GM12878 (cell line): ENCODE data around the gene NFATC1. TPM values are rescaled to one million over a fixed set of nuclear protein-coding genes. Genes with fewer than 3 reads are reported as not detected.

Experiments used
- ATAC-seq: fragments of 200-7000 bp; cut with Tn5 transposase; 3 replicates; pipeline ENCODE4 v1.9.1; 2020; ENCODE audit warnings: mild to moderate bottlenecking, moderate library complexity
- BruUV-seq: library from RNA; stranded (reverse); fragments of 400-500 nt; replicated peaks from 2 replicates; lab custom pipeline; 2021; lab: Mats Ljungman, UMichigan
- CTCF ChIA-PET: fragments of 300-600 bp; sonication (Branson Sonifier 250); formaldehyde crosslinking; extraction: SDS; loops from one replicate; lab custom pipeline; 2021; ENCODE audit warnings: inconsistent platforms; lab: Yijun Ruan, JAX
- POLR2A ChIA-PET: fragments of 350-600 bp; formaldehyde crosslinking; extraction: SDS; loops from one replicate; lab custom pipeline; 2021; ENCODE audit warnings: inconsistent platforms; lab: Charles Lee
- RAD21 ChIA-PET: fragments of 300-600 bp; sonication (Branson Sonifier 250); formaldehyde crosslinking; loops from one replicate; lab custom pipeline; 2023; ENCODE audit warnings: antibody characterized with exemption; ENCODE audit not compliant: unreplicated experiment; lab: Charles Lee
- SMC1A ChIA-PET: fragments of 300-600 bp; sonication (Branson Sonifier 250); formaldehyde crosslinking; loops from one replicate; lab custom pipeline; 2023; ENCODE audit not compliant: unreplicated experiment, uncharacterized antibody; lab: Charles Lee
- DNase-seq: peaks from one replicate; pipeline ENCODE4 v3.0.0-alpha.2; 2011; ENCODE audit warnings: low read depth, low spot score
- FAIRE-seq: peaks from 3 replicates; lab custom pipeline; 2011; peaks lifted over from hg19 to GRCh38; lab: Jason Lieb, UNC
- H2AFZ ChIP-seq: 2 replicates; pipeline ENCODE4 v1.6.0; 2011; ENCODE audit warnings: low read depth, low read length, control low read depth; ENCODE audit not compliant: control insufficient read depth
- H3K27ac ChIP-seq: 2 replicates; pipeline ENCODE4 v1.5.1; 2011; ENCODE audit warnings: control low read depth; ENCODE audit not compliant: control insufficient read depth, insufficient read depth
- H3K27me3 ChIP-seq, 2 experiments: replicated peaks in 1 of 2; 2 replicates each; pipeline versions ENCODE4 v1.6.0 to v1.6.1; 2011; ENCODE audit warnings: low read length in 1 of 2; ENCODE audit not compliant: control insufficient read depth in 2 of 2, insufficient read depth in 2 of 2
- H3K36me3 ChIP-seq, 2 experiments: 2 replicates each; pipeline ENCODE4 v1.5.1; 2011; ENCODE audit warnings: low read length in 1 of 2; ENCODE audit not compliant: control insufficient read depth in 2 of 2, insufficient read depth in 2 of 2
- H3K4me1 ChIP-seq: 2 replicates; pipeline ENCODE4 v1.6.1; 2011; ENCODE audit warnings: mild to moderate bottlenecking, low read length, moderate library complexity, mixed read lengths; ENCODE audit not compliant: control insufficient read depth, insufficient read depth
- H3K4me2 ChIP-seq: 2 replicates; pipeline ENCODE4 v1.6.0; 2011; ENCODE audit warnings: control low read depth; ENCODE audit not compliant: control insufficient read depth, insufficient read depth
- H3K4me3 ChIP-seq: fragments of 200-600 bp; sonication (generic); 2 replicates; pipeline ENCODE4 v1.5.1; 2016
- H3K79me2 ChIP-seq: 2 replicates; pipeline ENCODE4 v1.6.0; 2011; ENCODE audit warnings: low read length; ENCODE audit not compliant: control insufficient read depth, insufficient read depth
- H3K9ac ChIP-seq: 2 replicates; pipeline ENCODE4 v1.8.0; 2011; ENCODE audit warnings: low read length, control low read depth, mixed read lengths; ENCODE audit not compliant: control insufficient read depth, insufficient read depth
- H3K9me3 ChIP-seq: replicated peaks from 3 replicates; pipeline ENCODE4 v1.5.1; 2011; ENCODE audit warnings: mild to moderate bottlenecking, low read length; ENCODE audit not compliant: control insufficient read depth, insufficient read depth
- H4K20me1 ChIP-seq: 2 replicates; pipeline ENCODE4 v1.6.0; 2011; ENCODE audit not compliant: control insufficient read depth, insufficient read depth
- CREM ChIP-seq: IDR thresholded peaks from 2 replicates; pipeline ENCODE4 v1.6.1; 2014; ENCODE audit warnings: antibody characterized with exemption, low read depth
- ESRRA ChIP-seq: IDR thresholded peaks from 2 replicates; pipeline ENCODE4 v1.6.1; 2012; ENCODE audit warnings: mild to moderate bottlenecking, low read length, improper control_type of control experiment
- HCFC1 ChIP-seq: fragments of 150-350 bp; IDR thresholded peaks from 2 replicates; pipeline ENCODE4 v1.6.1; 2014; ENCODE audit warnings: low read length
- MTA3 ChIP-seq: IDR thresholded peaks from 2 replicates; pipeline ENCODE4 v1.6.1; 2012; ENCODE audit warnings: low read length, inconsistent platforms, borderline replicate concordance
- NBN ChIP-seq: fragments of 450-650 bp; IDR thresholded peaks from 2 replicates; pipeline ENCODE4 v1.6.1; 2016
- NFYA ChIP-seq: IDR thresholded peaks from 2 replicates; pipeline ENCODE4 v1.6.1; 2011; ENCODE audit warnings: low read depth, mild to moderate bottlenecking, low read length, improper control_type of control experiment, borderline replicate concordance
- SMAD5 ChIP-seq: IDR thresholded peaks from 2 replicates; pipeline ENCODE4 v1.6.1; 2016; ENCODE audit warnings: antibody characterized with exemption, low read depth
- SMARCA5 ChIP-seq: fragments of 450-650 bp; IDR thresholded peaks from 2 replicates; pipeline ENCODE4 v1.6.1; 2017; ENCODE audit warnings: mild to moderate bottlenecking
- ZBED1 ChIP-seq: IDR thresholded peaks from 2 replicates; pipeline ENCODE4 v1.6.1; 2016; ENCODE audit warnings: borderline replicate concordance
- WGBS: methylation state at CpG from one replicate; pipeline ENCODE4 v1.1.6; 2016; ENCODE audit warnings: low lambda C conversion rate; ENCODE audit not compliant: insufficient replicate concordance, insufficient coverage; ENCODE audit errors: missing lambda C conversion rate; 5-methylcytosine and 5-hydroxymethylcytosine counted together
- in situ Hi-C: fragments of 300-500 bp; cut with MboI; formaldehyde crosslinking; loops from 9 replicates; pipeline ENCODE4 v1.14.3; 2018; ENCODE audit warnings: mixed read lengths
- intact Hi-C: fragments of 100-400 bp; cut with micrococcal nuclease; formaldehyde crosslinking; loops from one replicate; pipeline ENCODE4 v1.14.2; 2022; ENCODE audit not compliant: unreplicated experiment
- polyA plus RNA-seq, 11 experiments: library from polyadenylated mRNA; depleted of rRNA in 4 of 11; unstranded in 6 of 11; stranded (reverse) in 5 of 11; fragments of >200 nt; fragmentation: Nextera tagmentation in 4 of 11; fragmentation: Illumina TruSeq in 1 of 11; extraction: Ambion mirVana in 4 of 11; extraction: Trizol in 1 of 11; gene quantifications; 1 replicate in 1 of 11; 2 replicates in 10 of 11; pipeline versions ENCODE4 v1.2.1 to v1.2.3, GENCODE V29; 2011 to 2016; ENCODE audit warnings: inconsistent platforms in 2 of 11, missing spikeins in 2 of 11, low read depth in 1 of 11
- total RNA-seq, 4 experiments: library from RNA; depleted of rRNA in 3 of 4; stranded (reverse); fragments of >200 nt in 3 of 4; fragmentation: Illumina TruSeq in 1 of 4; extraction: Trizol in 1 of 4; gene quantifications; 2 replicates each; pipeline versions ENCODE4 v1.2.1 to v1.2.3, GENCODE V29; 2013 to 2021
- TF ChIP-seq, protein P1 (sequence below): fragments of 450-650 bp; IDR thresholded peaks from 2 replicates; pipeline ENCODE4 v1.6.1; 2017; ENCODE audit warnings: borderline replicate concordance
- TF ChIP-seq, protein P2 (sequence below): IDR thresholded peaks from 2 replicates; pipeline ENCODE4 v1.6.1; 2011; ENCODE audit warnings: borderline replicate concordance, low read depth, mild to moderate bottlenecking, moderate library complexity, mixed read lengths, low read length; ENCODE audit not compliant: insufficient read depth; ENCODE audit errors: extremely low read length
- TF ChIP-seq, protein P3 (sequence below): fragments of 150-350 bp; IDR thresholded peaks from 2 replicates; pipeline ENCODE4 v1.6.1; 2014; ENCODE audit warnings: mild to moderate bottlenecking, low read depth, low read length
- TF ChIP-seq, protein P4 (sequence below): fragments of 450-650 bp; IDR thresholded peaks from 2 replicates; pipeline ENCODE4 v1.6.1; 2017; ENCODE audit warnings: low read depth, mild to moderate bottlenecking, moderate library complexity
- TF ChIP-seq, protein P5 (sequence below): fragments of 450-650 bp; IDR thresholded peaks from 2 replicates; pipeline ENCODE4 v1.6.1; 2017; ENCODE audit warnings: mild to moderate bottlenecking, low read depth, inconsistent platforms; ENCODE audit not compliant: poor library complexity, severe bottlenecking
- TF ChIP-seq, protein P6 (sequence below): fragments of 450-650 bp; IDR thresholded peaks from 2 replicates; pipeline ENCODE4 v1.6.1; 2018; ENCODE audit warnings: mild to moderate bottlenecking, low read depth, moderate library complexity; ENCODE audit not compliant: partially characterized antibody

Gene NFATC1
- total and polyA plus RNA-seq, 10 of the 15 experiments (the other 5 are each of a cell fraction or from before 2014, with no cell fraction given), result 0.84 to 20.8 (median 5.1) TPM

DNA sequence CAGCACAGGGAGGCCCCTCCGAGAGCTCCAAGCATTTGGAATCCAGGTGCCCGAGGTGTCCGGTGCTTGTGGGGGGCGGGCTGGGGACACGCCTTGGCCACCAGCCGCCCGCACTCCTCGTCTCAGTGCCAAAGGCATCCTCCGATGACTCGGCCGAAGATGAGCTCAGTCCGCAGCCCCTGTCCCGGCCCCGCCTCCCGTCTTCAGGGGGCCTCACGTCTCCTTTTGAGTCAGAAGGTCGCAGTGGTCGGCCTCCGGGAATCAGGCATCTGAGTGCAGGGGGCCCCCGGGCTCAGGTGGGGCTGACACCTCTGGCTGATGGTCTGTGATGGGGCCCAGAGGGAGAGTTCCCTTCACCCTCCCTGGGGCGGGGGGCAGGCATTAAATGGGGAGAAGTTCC, 74.8 kb downstream of the NFATC1 start:
- no peak overlapping the region for H3K9ac ChIP-seq
- SMC1A ChIA-PET, result no interaction called here
- no peak overlapping the region for H3K4me3 ChIP-seq
- no peaks in the 10 kb centered on the region for H3K27me3 ChIP-seq
- no peak for FAIRE-seq
- BruUV-seq, result no TSS peak
- H3K9me3 ChIP-seq, result peaks cover 2% of the 10 kb centered on the region; the same call in 1 of the 3 replicates
- no peak overlapping the region for H3K4me2 ChIP-seq
- in situ Hi-C loops, result no loop called here
- DNase-seq, result no peak
- no peaks in the 10 kb centered on the region; a peak in 1 of 4 replicates for H3K36me3 ChIP-seq
- intact Hi-C loops, result no loop called here
- H3K27ac ChIP-seq, result no peak overlapping the region
- H3K79me2 ChIP-seq, result no peaks in the 10 kb centered on the region
- RAD21 ChIA-PET, result no interaction called here
- WGBS, result 91% methylated on average over 12 of the region's 21 CpGs
- POLR2A ChIA-PET, result no interaction called here
- peaks cover 12% of the 10 kb centered on the region for H3K4me1 ChIP-seq
- H2AFZ ChIP-seq, result no peak overlapping the region
- CTCF ChIA-PET, result interaction anchor here (1.0 kb wide), 1 partner anchor 91 kb away, joined by 3 read pairs; no protein-coding TSS in a partner anchor
- no peaks in the 10 kb centered on the region for H4K20me1 ChIP-seq
- no peak for ATAC-seq
- TF ChIP-seq SMARCA5 (no peak), MTA3 (no peak), HCFC1 (no peak), ESRRA (no peak), ZBED1 (no peak), SMAD5 (no peak), CREM (no peak), NFYA (no peak), NBN (no peak)
- TF ChIP-seq, protein P1, sequence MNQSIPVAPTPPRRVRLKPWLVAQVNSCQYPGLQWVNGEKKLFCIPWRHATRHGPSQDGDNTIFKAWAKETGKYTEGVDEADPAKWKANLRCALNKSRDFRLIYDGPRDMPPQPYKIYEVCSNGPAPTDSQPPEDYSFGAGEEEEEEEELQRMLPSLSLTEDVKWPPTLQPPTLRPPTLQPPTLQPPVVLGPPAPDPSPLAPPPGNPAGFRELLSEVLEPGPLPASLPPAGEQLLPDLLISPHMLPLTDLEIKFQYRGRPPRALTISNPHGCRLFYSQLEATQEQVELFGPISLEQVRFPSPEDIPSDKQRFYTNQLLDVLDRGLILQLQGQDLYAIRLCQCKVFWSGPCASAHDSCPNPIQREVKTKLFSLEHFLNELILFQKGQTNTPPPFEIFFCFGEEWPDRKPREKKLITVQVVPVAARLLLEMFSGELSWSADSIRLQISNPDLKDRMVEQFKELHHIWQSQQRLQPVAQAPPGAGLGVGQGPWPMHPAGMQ, result no peak
- TF ChIP-seq, protein P2, sequence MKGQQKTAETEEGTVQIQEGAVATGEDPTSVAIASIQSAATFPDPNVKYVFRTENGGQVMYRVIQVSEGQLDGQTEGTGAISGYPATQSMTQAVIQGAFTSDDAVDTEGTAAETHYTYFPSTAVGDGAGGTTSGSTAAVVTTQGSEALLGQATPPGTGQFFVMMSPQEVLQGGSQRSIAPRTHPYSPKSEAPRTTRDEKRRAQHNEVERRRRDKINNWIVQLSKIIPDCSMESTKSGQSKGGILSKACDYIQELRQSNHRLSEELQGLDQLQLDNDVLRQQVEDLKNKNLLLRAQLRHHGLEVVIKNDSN, result no peak
- TF ChIP-seq, protein P3, sequence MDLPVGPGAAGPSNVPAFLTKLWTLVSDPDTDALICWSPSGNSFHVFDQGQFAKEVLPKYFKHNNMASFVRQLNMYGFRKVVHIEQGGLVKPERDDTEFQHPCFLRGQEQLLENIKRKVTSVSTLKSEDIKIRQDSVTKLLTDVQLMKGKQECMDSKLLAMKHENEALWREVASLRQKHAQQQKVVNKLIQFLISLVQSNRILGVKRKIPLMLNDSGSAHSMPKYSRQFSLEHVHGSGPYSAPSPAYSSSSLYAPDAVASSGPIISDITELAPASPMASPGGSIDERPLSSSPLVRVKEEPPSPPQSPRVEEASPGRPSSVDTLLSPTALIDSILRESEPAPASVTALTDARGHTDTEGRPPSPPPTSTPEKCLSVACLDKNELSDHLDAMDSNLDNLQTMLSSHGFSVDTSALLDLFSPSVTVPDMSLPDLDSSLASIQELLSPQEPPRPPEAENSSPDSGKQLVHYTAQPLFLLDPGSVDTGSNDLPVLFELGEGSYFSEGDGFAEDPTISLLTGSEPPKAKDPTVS, result no peak
- TF ChIP-seq, protein P4, sequence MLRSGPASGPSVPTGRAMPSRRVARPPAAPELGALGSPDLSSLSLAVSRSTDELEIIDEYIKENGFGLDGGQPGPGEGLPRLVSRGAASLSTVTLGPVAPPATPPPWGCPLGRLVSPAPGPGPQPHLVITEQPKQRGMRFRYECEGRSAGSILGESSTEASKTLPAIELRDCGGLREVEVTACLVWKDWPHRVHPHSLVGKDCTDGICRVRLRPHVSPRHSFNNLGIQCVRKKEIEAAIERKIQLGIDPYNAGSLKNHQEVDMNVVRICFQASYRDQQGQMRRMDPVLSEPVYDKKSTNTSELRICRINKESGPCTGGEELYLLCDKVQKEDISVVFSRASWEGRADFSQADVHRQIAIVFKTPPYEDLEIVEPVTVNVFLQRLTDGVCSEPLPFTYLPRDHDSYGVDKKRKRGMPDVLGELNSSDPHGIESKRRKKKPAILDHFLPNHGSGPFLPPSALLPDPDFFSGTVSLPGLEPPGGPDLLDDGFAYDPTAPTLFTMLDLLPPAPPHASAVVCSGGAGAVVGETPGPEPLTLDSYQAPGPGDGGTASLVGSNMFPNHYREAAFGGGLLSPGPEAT, result no peak
- TF ChIP-seq, protein P5, sequence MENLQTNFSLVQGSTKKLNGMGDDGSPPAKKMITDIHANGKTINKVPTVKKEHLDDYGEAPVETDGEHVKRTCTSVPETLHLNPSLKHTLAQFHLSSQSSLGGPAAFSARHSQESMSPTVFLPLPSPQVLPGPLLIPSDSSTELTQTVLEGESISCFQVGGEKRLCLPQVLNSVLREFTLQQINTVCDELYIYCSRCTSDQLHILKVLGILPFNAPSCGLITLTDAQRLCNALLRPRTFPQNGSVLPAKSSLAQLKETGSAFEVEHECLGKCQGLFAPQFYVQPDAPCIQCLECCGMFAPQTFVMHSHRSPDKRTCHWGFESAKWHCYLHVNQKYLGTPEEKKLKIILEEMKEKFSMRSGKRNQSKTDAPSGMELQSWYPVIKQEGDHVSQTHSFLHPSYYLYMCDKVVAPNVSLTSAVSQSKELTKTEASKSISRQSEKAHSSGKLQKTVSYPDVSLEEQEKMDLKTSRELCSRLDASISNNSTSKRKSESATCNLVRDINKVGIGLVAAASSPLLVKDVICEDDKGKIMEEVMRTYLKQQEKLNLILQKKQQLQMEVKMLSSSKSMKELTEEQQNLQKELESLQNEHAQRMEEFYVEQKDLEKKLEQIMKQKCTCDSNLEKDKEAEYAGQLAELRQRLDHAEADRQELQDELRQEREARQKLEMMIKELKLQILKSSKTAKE, result no peak
- TF ChIP-seq, protein P6, sequence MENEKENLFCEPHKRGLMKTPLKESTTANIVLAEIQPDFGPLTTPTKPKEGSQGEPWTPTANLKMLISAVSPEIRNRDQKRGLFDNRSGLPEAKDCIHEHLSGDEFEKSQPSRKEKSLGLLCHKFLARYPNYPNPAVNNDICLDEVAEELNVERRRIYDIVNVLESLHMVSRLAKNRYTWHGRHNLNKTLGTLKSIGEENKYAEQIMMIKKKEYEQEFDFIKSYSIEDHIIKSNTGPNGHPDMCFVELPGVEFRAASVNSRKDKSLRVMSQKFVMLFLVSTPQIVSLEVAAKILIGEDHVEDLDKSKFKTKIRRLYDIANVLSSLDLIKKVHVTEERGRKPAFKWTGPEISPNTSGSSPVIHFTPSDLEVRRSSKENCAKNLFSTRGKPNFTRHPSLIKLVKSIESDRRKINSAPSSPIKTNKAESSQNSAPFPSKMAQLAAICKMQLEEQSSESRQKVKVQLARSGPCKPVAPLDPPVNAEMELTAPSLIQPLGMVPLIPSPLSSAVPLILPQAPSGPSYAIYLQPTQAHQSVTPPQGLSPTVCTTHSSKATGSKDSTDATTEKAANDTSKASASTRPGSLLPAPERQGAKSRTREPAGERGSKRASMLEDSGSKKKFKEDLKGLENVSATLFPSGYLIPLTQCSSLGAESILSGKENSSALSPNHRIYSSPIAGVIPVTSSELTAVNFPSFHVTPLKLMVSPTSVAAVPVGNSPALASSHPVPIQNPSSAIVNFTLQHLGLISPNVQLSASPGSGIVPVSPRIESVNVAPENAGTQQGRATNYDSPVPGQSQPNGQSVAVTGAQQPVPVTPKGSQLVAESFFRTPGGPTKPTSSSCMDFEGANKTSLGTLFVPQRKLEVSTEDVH, result no peak
